K562 (cell line): Measurements from ENCODE around the gene RIOK3. TPM values are rescaled to one million over a fixed set of nuclear protein-coding genes. Genes with fewer than 3 reads are reported as not detected.

Source experiments
- FOXK1 ChIP-seq: sonication (generic); formaldehyde crosslinking; IDR thresholded peaks from 2 replicates; pipeline ENCODE4 v1.8.0; 2022; ENCODE audit warnings: missing genetic modification reagents, mild to moderate bottlenecking, borderline replicate concordance
- GATA2 ChIP-seq: sonication (generic); formaldehyde crosslinking; IDR thresholded peaks from 2 replicates; pipeline ENCODE4 v1.4.0; 2020; ENCODE audit warnings: mild to moderate bottlenecking, missing genetic modification reagents
- HDAC1 ChIP-seq, 2 experiments: fragments of 450-650 bp; IDR thresholded peaks; 2 replicates each; pipeline ENCODE4 v1.6.1; 2016 to 2017; ENCODE audit warnings: inconsistent platforms in 1 of 2, mild to moderate bottlenecking in 1 of 2, moderate library complexity in 1 of 2
- HMG20A ChIP-seq: fragments of 450-650 bp; formaldehyde crosslinking; conservative IDR thresholded peaks from 2 replicates; pipeline ENCODE4 v1.4.0; 2020; ENCODE audit warnings: mild to moderate bottlenecking, mixed read lengths
- KDM4B ChIP-seq, 2 experiments: fragments of 450-650 bp in 1 of 2; sonication (generic) in 1 of 2; IDR thresholded peaks; 2 replicates each; pipeline ENCODE4 v1.6.1; 2016 to 2017; ENCODE audit warnings: borderline replicate concordance in 2 of 2, antibody characterized with exemption in 1 of 2, low read depth in 1 of 2, mild to moderate bottlenecking in 1 of 2
- NEUROD1 ChIP-seq: fragments of 150-350 bp; IDR thresholded peaks from 2 replicates; pipeline ENCODE4 v1.6.1; 2014; ENCODE audit warnings: borderline replicate concordance, low read length, low read depth; ENCODE audit not compliant: partially characterized antibody
- NFYB ChIP-seq: IDR thresholded peaks from 2 replicates; pipeline ENCODE4 v1.6.1; 2011; ENCODE audit warnings: mild to moderate bottlenecking, moderate library complexity; ENCODE audit not compliant: insufficient read length; ENCODE audit errors: extremely low read depth
- POLR2B ChIP-seq: fragments of 450-650 bp; IDR thresholded peaks from 2 replicates; pipeline ENCODE4 v1.6.1; 2018; ENCODE audit warnings: low read depth; ENCODE audit not compliant: partially characterized antibody
- RBM22 ChIP-seq: fragments of 200-400 bp; formaldehyde crosslinking; IDR thresholded peaks from 2 replicates; pipeline ENCODE4 v1.6.1; 2018; ENCODE audit warnings: low read length, low read depth; ENCODE audit not compliant: poor library complexity, severe bottlenecking
- RUNX1 ChIP-seq: sonication (generic); IDR thresholded peaks from 2 replicates; pipeline ENCODE4 v1.6.1; 2016; ENCODE audit warnings: antibody characterized with exemption, low read depth
- SMARCA5 ChIP-seq: fragments of 450-650 bp; IDR thresholded peaks from 2 replicates; pipeline ENCODE4 v1.6.1; 2016
- SNRNP70 ChIP-seq: fragments of 200-400 bp; formaldehyde crosslinking; optimal IDR thresholded peaks from 2 replicates; pipeline ENCODE3; 2017; ENCODE audit warnings: low read depth, low read length
- U2AF2 ChIP-seq: fragments of 200-400 bp; formaldehyde crosslinking; optimal IDR thresholded peaks from 2 replicates; pipeline ENCODE3; 2017; ENCODE audit warnings: low read depth, mild to moderate bottlenecking, low read length
- ZKSCAN8 ChIP-seq: fragments of 200-800 bp; sonication (Bioruptor generic); IDR thresholded peaks from 2 replicates; pipeline ENCODE4 v1.6.1; 2016; ENCODE audit warnings: missing genetic modification characterization, missing compliant biosample characterization
- ZNF121 ChIP-seq: sonication (generic); formaldehyde crosslinking; conservative IDR thresholded peaks from 2 replicates; pipeline ENCODE4 v1.8.0; 2022; ENCODE audit warnings: missing genetic modification reagents
- ZNF347 ChIP-seq: fragments of 450-650 bp; formaldehyde crosslinking; IDR thresholded peaks from 2 replicates; pipeline ENCODE4 v1.4.0; 2020; ENCODE audit warnings: low read depth, mild to moderate bottlenecking, moderate library complexity
- ZNF707 ChIP-seq: fragments of 250-450 bp; sonication (Bioruptor Pico); conservative IDR thresholded peaks from 2 replicates; pipeline ENCODE4 v1.8.0; 2022; ENCODE audit warnings: inconsistent platforms, mild to moderate bottlenecking, moderate library complexity
- ZNF77 ChIP-seq: fragments of 250-450 bp; sonication (Bioruptor Pico); IDR thresholded peaks from 2 replicates; pipeline ENCODE4 v1.5.0; 2020
- polyA plus RNA-seq, 8 experiments: library from polyadenylated mRNA; depleted of rRNA in 4 of 8; stranded (reverse) in 5 of 8; unstranded in 3 of 8; fragments of >200 nt; fragmentation: Nextera tagmentation in 2 of 8; fragmentation: Illumina TruSeq in 1 of 8; extraction: Ambion mirVana in 2 of 8; extraction: Trizol in 1 of 8; gene quantifications; 2 replicates each; pipeline versions ENCODE4 v1.2.1 to v1.2.3, GENCODE V29; 2011 to 2014; ENCODE audit warnings: inconsistent platforms in 1 of 8, missing spikeins in 1 of 8
- total RNA-seq, 7 experiments: library from RNA; depleted of rRNA in 6 of 7; stranded (reverse); fragments of >200 nt in 6 of 7; fragmentation: Illumina TruSeq in 2 of 7; extraction: Trizol in 2 of 7; gene quantifications; 2 replicates each; pipeline versions ENCODE4 v1.2.1 to v1.2.3, GENCODE V29; 2011 to 2021; ENCODE audit warnings: low replicate concordance in 1 of 7
- TF ChIP-seq, protein P1 (sequence below): fragments of 450-650 bp; formaldehyde crosslinking; IDR thresholded peaks from 2 replicates; pipeline ENCODE4 v1.4.0; 2020; ENCODE audit warnings: mild to moderate bottlenecking
- TF ChIP-seq, protein P2 (sequence below): fragments of 250-450 bp; sonication (Bioruptor Pico); IDR thresholded peaks from 2 replicates; pipeline ENCODE4 v1.8.0; 2021; ENCODE audit warnings: moderate library complexity, mild to moderate bottlenecking, inconsistent platforms
- TF ChIP-seq, protein P3 (sequence below): sonication (generic); formaldehyde crosslinking; IDR thresholded peaks from 2 replicates; pipeline ENCODE4 v1.8.0; 2023; ENCODE audit warnings: mild to moderate bottlenecking, missing genetic modification reagents
- TF ChIP-seq, protein P4 (sequence below): IDR thresholded peaks from 3 replicates; pipeline ENCODE4 v1.6.1; 2011; ENCODE audit warnings: borderline replicate concordance, mild to moderate bottlenecking; ENCODE audit not compliant: insufficient read length, insufficient read depth

The RIOK3 gene
- total and polyA plus RNA-seq, 9 of the 15 experiments (the other 6 are each of a cell fraction or from before 2014, with no cell fraction given) = 21.4 to 89.5 (median 62.9) TPM

DNA sequence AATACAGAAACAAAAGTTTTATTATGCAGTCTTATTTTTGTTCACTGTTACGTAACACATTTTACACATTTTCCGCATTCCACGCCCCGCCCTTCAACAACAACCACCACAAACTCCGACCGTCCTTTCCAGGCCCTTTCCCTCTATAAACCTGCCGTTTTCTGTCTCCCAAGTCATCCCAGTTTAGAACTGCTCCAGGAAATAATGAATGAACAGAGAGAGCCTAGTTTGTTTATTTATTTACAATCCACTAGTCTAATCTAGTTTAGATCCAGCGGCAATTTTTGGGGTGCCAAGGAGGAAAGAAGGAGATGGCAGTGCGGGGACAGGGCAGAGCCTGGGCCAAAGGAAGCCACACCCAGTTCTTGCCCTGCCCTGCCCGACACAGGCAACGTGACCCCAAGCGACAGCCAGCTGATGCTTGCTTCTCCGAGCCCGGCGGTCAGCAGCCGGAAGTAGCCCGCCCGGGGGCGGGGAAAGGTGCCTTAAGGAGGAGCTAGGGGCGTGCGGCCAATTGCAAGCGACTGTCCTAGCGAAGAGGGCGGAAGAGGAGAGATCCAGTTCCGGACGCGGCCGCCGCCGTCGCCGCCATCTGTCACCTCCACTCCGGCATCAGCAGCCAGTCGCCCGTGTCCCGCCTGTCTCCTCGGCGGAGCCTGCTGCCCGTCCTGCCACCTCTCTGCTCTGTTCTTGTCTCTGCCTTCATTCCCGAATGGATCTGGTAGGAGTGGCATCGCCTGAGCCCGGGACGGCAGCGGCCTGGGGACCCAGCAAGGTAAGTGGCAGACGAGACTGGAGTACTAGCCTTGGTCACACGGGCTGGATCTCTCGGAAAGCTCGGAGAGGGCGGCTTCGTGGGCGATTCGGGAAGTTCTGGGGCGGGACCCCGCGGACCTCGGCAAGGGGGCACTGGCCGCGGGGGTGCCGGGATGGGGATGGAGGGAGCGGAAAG is at the start of gene RIOK3 (continued):
- TF ChIP-seq, protein P1, sequence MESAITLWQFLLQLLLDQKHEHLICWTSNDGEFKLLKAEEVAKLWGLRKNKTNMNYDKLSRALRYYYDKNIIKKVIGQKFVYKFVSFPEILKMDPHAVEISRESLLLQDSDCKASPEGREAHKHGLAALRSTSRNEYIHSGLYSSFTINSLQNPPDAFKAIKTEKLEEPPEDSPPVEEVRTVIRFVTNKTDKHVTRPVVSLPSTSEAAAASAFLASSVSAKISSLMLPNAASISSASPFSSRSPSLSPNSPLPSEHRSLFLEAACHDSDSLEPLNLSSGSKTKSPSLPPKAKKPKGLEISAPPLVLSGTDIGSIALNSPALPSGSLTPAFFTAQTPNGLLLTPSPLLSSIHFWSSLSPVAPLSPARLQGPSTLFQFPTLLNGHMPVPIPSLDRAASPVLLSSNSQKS (CRISPR knock-in tag) = no peak
- TF ChIP-seq ZNF77 (0 out of 2 replicates have a peak, but pooled peaks have one; percentile 27), POLR2B (peak; percentile 91), HDAC1 (IDR thresholded peaks at IDR 0.05) (peak in 1 of 2 experiments; percentile 95; a peak in 2 of 4 replicates), SMARCA5 (no peak), RBM22 (no peak), GATA2 (CRISPR knock-in tag) (no peak), NEUROD1 (no peak), SNRNP70 (no peak), ZNF347 (no peak), RUNX1 (no peak), NFYB (peak; percentile 86), ZNF707 (no peak), KDM4B (IDR thresholded peaks at IDR 0.05; ENCODE audit: borderline replicate concordance in 2 of 2, low read depth in 1 of 2) (peak in 1 of 2 experiments; percentile 47; a peak in 1 of 4 replicates), FOXK1 (CRISPR knock-in tag) (no peak; the same call in 1 of the 2 replicates), HMG20A (CRISPR knock-in tag) (no peak), U2AF2 (no peak), ZNF121 (no peak), ZKSCAN8 (no peak)
- TF ChIP-seq, protein P2, sequence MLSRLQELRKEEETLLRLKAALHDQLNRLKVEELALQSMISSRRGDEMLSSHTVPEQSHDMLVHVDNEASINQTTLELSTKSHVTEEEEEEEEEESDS (CRISPR knock-in tag) = no peak
- TF ChIP-seq, protein P3, sequence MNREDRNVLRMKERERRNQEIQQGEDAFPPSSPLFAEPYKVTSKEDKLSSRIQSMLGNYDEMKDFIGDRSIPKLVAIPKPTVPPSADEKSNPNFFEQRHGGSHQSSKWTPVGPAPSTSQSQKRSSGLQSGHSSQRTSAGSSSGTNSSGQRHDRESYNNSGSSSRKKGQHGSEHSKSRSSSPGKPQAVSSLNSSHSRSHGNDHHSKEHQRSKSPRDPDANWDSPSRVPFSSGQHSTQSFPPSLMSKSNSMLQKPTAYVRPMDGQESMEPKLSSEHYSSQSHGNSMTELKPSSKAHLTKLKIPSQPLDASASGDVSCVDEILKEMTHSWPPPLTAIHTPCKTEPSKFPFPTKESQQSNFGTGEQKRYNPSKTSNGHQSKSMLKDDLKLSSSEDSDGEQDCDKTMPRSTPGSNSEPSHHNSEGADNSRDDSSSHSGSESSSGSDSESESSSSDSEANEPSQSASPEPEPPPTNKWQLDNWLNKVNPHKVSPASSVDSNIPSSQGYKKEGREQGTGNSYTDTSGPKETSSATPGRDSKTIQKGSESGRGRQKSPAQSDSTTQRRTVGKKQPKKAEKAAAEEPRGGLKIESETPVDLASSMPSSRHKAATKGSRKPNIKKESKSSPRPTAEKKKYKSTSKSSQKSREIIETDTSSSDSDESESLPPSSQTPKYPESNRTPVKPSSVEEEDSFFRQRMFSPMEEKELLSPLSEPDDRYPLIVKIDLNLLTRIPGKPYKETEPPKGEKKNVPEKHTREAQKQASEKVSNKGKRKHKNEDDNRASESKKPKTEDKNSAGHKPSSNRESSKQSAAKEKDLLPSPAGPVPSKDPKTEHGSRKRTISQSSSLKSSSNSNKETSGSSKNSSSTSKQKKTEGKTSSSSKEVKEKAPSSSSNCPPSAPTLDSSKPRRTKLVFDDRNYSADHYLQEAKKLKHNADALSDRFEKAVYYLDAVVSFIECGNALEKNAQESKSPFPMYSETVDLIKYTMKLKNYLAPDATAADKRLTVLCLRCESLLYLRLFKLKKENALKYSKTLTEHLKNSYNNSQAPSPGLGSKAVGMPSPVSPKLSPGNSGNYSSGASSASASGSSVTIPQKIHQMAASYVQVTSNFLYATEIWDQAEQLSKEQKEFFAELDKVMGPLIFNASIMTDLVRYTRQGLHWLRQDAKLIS (CRISPR knock-in tag) = no peak
- TF ChIP-seq, protein P4, sequence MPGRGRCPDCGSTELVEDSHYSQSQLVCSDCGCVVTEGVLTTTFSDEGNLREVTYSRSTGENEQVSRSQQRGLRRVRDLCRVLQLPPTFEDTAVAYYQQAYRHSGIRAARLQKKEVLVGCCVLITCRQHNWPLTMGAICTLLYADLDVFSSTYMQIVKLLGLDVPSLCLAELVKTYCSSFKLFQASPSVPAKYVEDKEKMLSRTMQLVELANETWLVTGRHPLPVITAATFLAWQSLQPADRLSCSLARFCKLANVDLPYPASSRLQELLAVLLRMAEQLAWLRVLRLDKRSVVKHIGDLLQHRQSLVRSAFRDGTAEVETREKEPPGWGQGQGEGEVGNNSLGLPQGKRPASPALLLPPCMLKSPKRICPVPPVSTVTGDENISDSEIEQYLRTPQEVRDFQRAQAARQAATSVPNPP = no peak
